Measurements from ENCODE around the gene MIER1. TPM values are rescaled to one million over a fixed set of nuclear protein-coding genes. Genes with fewer than 3 reads are reported as not detected.
"Not testable (repeated sequence)": the region's sequence is repeated elsewhere in the genome, so short reads cannot be mapped to it uniquely, and the experiment has no call there.

The MIER1 gene
- total RNA-seq, result 39.1 and 39.2 TPM in 2 replicates

DNA sequence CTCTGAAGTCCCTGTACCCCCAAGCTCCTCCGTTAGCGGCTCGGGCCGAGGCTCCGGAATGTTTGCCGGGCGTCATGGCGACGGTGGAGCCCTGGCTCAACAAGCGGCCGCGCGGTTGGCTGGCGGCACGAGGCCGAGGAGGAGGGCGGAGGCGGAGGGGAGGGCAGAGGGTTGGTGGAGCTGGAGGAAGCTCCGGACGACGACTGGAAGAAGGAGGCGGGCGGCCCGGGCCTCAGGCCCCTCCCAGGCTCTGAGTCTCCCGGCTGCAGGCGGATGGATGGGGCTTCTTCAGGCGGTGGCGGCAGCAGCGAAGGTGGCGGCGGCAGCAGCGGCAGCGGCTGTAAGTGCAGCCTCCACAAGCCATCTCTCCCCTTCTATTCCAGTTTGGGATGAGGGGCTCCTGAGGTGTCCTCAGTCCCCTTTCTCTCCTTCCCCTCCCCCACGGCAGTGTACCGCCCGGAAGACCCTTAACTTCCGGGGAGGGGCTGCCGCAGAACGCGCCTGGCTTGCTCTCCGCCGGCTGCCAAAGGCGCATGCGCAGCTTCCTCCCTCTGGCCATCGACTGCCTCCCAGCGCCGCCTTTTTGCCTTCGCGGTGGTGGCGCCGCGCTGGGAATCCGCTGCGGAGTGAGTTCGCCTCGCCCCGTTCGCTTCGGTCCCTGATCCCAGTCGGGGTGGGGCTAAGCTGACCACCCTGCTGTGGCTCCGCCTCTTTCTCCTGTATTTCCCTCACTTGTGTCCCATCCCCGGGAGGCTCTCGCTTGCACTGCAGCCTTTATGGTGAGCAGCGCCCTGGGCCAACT lies at the start of gene MIER1, which contains the start of gene DNAI4:
TSS of gene MIER1 (plus strand) at position 235 of the 802 bp plus-strand sequence. CDS start at position 274, 39 bp downstream.
TSS of gene DNAI4 (minus strand) at position 101 of the 802 bp plus-strand sequence. CDS start at position 76, 25 bp downstream.
- DNase-seq (peak; percentile 95), ATAC-seq (ENCODE audit: low read depth) (peak; percentile 94)
- no peaks in the 10 kb centered on the region for H3K27me3 Mint-ChIP-seq
- H3K27ac Mint-ChIP-seq, result peak within 1 kb of the TSS; percentile 95
- H3K4me1 Mint-ChIP-seq, result peaks cover 30% of the 10 kb centered on the region
- intact Hi-C loops (cut with micrococcal nuclease), result loop anchor here (1.0 to 10.0 kb wide), 12 partner anchors 129 to 1858 kb away; partner anchors contain the start of genes GADD45A, LEPR, LEPROT and SERBP1
- CTCF ChIA-PET, result interaction anchor here (0.9 to 1.4 kb wide), 3 partner anchors 129 to 224 kb away, joined by 3 to 4 read pairs (median 3); partner anchors contain the start of gene SLC35D1
- no peak for TF ChIP-seq CTCF (IDR thresholded peaks at IDR 0.05)
- H3K9me3 Mint-ChIP-seq, result no peaks in the 10 kb centered on the region
- peak within 1 kb of the TSS; percentile 93 for H3K4me3 Mint-ChIP-seq
- POLR2A ChIA-PET, result interaction anchor here (0.5 to 1.7 kb wide), 14 partner anchors 9 to 1505 kb away, joined by 3 to 16 read pairs (median 3); partner anchors contain the start of genes LEPR, LEPROT, SERBP1 and SLC35D1
- H3K36me3 Mint-ChIP-seq (ENCODE audit: low read depth), result peaks cover 7% of the 10 kb centered on the region

DNA sequence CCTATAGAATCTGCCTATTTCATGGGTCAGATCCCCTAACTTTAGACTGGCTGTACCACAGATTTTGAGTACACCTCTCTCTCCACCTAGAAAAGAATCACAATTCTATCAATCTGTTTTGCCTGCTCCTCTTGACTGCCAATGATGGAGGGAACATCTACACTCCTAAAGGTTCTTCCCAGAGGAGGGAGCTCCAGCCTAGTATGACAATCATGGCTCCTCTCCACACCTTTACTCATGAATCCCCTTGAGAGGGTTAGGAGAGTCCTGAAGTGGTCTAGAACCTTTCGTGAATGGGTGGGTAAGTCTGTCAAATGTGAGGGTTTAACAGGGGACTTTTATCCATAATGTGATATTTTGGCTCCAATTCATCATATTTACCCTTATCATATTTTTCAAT lies 48.1 kb upstream of the MIER1 start:
- no peak for DNase-seq
- Mint-ChIP-seq H3K9me3 (peaks cover 13% of the 10 kb centered on the region), H3K4me1 (no peaks in the 10 kb centered on the region), H3K36me3 (ENCODE audit: low read depth) (no peaks in the 10 kb centered on the region), H3K27me3 (no peaks in the 10 kb centered on the region), H3K27ac (no peak overlapping the region), H3K4me3 (no peak overlapping the region)
- no peak for TF ChIP-seq CTCF (IDR thresholded peaks at IDR 0.05)
- ATAC-seq (ENCODE audit: low read depth), result no peak
- ChIA-PET POLR2A (no interaction called here), CTCF (no interaction called here)
- intact Hi-C loops (cut with micrococcal nuclease), result no loop called here

DNA sequence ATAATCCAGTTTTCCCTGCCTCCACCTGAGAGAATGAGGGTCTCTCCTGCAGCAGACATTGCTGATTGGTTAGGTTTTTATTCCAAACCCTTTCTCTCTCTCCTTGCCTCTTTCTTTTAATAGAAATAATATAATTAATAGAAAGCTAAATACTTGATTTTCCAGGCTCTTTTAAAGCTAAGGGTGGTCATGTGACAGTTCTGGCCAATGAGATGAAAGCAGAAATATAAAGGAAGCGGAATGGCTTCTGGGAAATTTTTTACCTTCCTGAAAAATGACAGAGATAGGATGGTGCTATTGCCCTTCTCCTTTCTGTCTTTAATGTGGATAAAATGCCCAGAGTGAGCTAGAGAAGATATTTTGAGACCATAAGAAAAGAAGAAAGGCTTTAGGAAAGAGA lies 35.8 kb upstream of the MIER1 start:
- CTCF ChIA-PET, result no interaction called here
- Mint-ChIP-seq H3K9me3 (peaks cover 3% of the 10 kb centered on the region), H3K36me3 (ENCODE audit: low read depth) (no peaks in the 10 kb centered on the region), H3K27me3 (no peaks in the 10 kb centered on the region), H3K4me1 (no peaks in the 10 kb centered on the region), H3K4me3 (no peak overlapping the region), H3K27ac (no peak overlapping the region)
- DNase-seq (no peak), ATAC-seq (ENCODE audit: low read depth) (no peak)
- POLR2A ChIA-PET, result no interaction called here
- intact Hi-C loops (cut with micrococcal nuclease), result no loop called here
- TF ChIP-seq CTCF (IDR thresholded peaks at IDR 0.05), result no peak

DNA sequence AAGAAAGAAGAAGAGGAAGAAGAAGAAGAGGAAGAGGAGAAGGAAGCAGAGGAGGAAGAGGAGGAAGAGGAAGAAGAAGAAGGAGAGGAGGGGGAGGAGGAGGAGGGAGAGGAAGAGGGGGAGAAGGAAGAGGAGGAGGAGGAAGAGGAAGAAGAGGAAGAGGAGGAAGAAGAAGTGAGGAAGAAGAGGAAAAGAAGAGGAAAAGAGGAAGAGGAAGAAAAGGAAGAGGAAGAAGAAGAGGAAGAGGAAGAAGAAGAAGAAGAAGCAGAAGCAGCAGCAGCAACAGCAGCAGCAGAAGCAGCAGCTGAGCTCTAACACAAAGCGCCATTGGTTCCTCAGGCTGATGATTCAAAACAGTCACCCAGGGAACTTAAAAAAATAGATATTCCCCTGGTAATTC lies 34.2 kb upstream of the MIER1 start:
- ATAC-seq (ENCODE audit: low read depth), result no peak
- ChIA-PET CTCF (no interaction called here), POLR2A (no interaction called here)
- intact Hi-C loops (cut with micrococcal nuclease), result no loop called here
- no peaks in the 10 kb centered on the region for H3K4me1 Mint-ChIP-seq
- no peak for TF ChIP-seq CTCF (IDR thresholded peaks at IDR 0.05)
- DNase-seq, result no peak
- H3K27ac Mint-ChIP-seq, result no peak overlapping the region
- H3K9me3 Mint-ChIP-seq, result peaks cover 3% of the 10 kb centered on the region
- H3K4me3 Mint-ChIP-seq, result no peak overlapping the region
- H3K36me3 Mint-ChIP-seq (ENCODE audit: low read depth), result no peaks in the 10 kb centered on the region
- H3K27me3 Mint-ChIP-seq, result peaks cover 1% of the 10 kb centered on the region

GRCh38 chr1:66893712-66894111 lies 31.1 kb upstream of the MIER1 start:
- no peaks in the 10 kb centered on the region for H3K36me3 Mint-ChIP-seq (ENCODE audit: low read depth)
- peaks cover 3% of the 10 kb centered on the region for H3K9me3 Mint-ChIP-seq
- no peak overlapping the region for H3K27ac Mint-ChIP-seq
- ChIA-PET POLR2A (no interaction called here), CTCF (no interaction called here)
- H3K4me1 Mint-ChIP-seq, result no peaks in the 10 kb centered on the region
- TF ChIP-seq CTCF (IDR thresholded peaks at IDR 0.05), result no peak
- DNase-seq, result no peak
- H3K27me3 Mint-ChIP-seq, result peaks cover 1% of the 10 kb centered on the region
- no peak overlapping the region for H3K4me3 Mint-ChIP-seq
- intact Hi-C loops (cut with micrococcal nuclease), result no loop called here
- ATAC-seq (ENCODE audit: low read depth), result no peak

DNA sequence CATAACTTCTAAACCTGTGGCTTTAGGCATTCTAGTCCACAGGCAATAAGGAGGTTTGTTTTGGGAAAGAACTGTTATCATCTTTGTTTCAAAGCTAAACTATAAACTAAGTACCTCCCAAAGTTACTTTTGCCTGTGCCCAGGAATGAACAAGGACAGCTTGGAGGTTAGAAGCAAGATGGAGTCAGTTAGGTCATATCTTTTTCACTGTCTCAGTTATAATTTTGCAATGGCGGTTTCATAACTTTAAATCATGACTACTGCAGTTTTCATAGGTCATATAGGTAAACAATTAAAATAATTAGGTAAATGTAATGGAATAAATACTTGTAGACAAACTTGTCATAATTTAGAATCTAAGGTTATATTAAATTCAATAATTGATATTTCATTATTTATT lies 9.6 kb upstream of the MIER1 start:
- POLR2A ChIA-PET; H3K4me3 Mint-ChIP-seq; DNase-seq; CTCF ChIA-PET; H3K36me3 Mint-ChIP-seq (ENCODE audit: low read depth); intact Hi-C loops (cut with micrococcal nuclease); H3K4me1 Mint-ChIP-seq; H3K9me3 Mint-ChIP-seq; H3K27me3 Mint-ChIP-seq; ATAC-seq (ENCODE audit: low read depth); H3K27ac Mint-ChIP-seq: not testable (repeated sequence)

All from activated B cell treated with CpG ODN at 0.5 μM for 24 hours (primary cell).